Panc1 (cell line): ENCODE measurements around the gene USP3. TPM values are rescaled to one million over a fixed set of nuclear protein-coding genes. Genes with fewer than 3 reads are reported as not detected.
A peak's percentile ranks its signal among the peaks of the same experiment; 100 is the strongest.

Source experiments
- ATAC-seq: fragments of 200-7000 bp; cut with Tn5 transposase; 2 replicates; pipeline ENCODE4 v1.9.1; 2020; ENCODE audit warnings: mild to moderate bottlenecking, moderate library complexity
- BruUV-seq: library from RNA; stranded (reverse); fragments of 400-500 nt; replicated peaks from 2 replicates; lab custom pipeline; 2021; lab: Mats Ljungman, UMichigan
- CTCF ChIA-PET: fragments of 300-600 bp; sonication (Branson Sonifier 250); formaldehyde crosslinking; loops from one replicate; lab custom pipeline; 2022; ENCODE audit warnings: antibody characterized with exemption; lab: Charles Lee
- POLR2A ChIA-PET: fragments of 300-600 bp; sonication (Branson Sonifier 250); formaldehyde crosslinking; loops from one replicate; lab custom pipeline; 2022; ENCODE audit warnings: antibody characterized with exemption; lab: Charles Lee
- DNase-seq: peaks from one replicate; pipeline ENCODE4 v3.0.0-alpha.2; 2010; ENCODE audit warnings: low read depth, low spot score
- H3K27ac ChIP-seq: 2 replicates; pipeline ENCODE4 v1.5.1; 2011; ENCODE audit warnings: mild to moderate bottlenecking, low read length, inconsistent platforms
- H3K27me3 ChIP-seq: fragments of 200-500 bp; sonication (Bioruptor generic); 2 replicates; pipeline ENCODE4 v1.6.0; 2014; ENCODE audit warnings: low read length, inconsistent platforms; ENCODE audit not compliant: control insufficient read depth, insufficient read depth
- H3K36me3 ChIP-seq: fragments of 200-500 bp; sonication (Bioruptor generic); 2 replicates; pipeline ENCODE4 v1.5.1; 2014; ENCODE audit warnings: inconsistent platforms, mild to moderate bottlenecking, low read length, moderate library complexity; ENCODE audit not compliant: control insufficient read depth, insufficient read depth
- H3K4me1 ChIP-seq: 2 replicates; pipeline ENCODE4 v1.5.1; 2011; ENCODE audit warnings: inconsistent platforms, mild to moderate bottlenecking, low read length, moderate library complexity; ENCODE audit not compliant: control insufficient read depth, insufficient read depth
- H3K4me3 ChIP-seq, 2 experiments: 2 replicates each; pipeline ENCODE4 v1.5.1; 2011 to 2012; ENCODE audit warnings: low read depth in 2 of 2, low read length in 2 of 2, mild to moderate bottlenecking in 2 of 2, inconsistent platforms in 1 of 2, moderate library complexity in 1 of 2
- H3K9me3 ChIP-seq: fragments of 200-500 bp; sonication (Bioruptor generic); 2 replicates; pipeline ENCODE4 v1.5.1; 2014; ENCODE audit warnings: low read depth, mild to moderate bottlenecking, inconsistent platforms, low read length, moderate library complexity; ENCODE audit not compliant: control insufficient read depth, insufficient read depth
- POLR2AphosphoS5 ChIP-seq: IDR thresholded peaks from 2 replicates; pipeline ENCODE4 v1.6.1; 2012; ENCODE audit warnings: mild to moderate bottlenecking, low read depth, low read length, moderate library complexity
- SIN3A ChIP-seq: IDR thresholded peaks from 2 replicates; pipeline ENCODE4 v1.6.1; 2012; ENCODE audit warnings: low read depth, mild to moderate bottlenecking, low read length, moderate library complexity, borderline replicate concordance; ENCODE audit not compliant: insufficient read depth
- TCF7L2 ChIP-seq: IDR thresholded peaks from 2 replicates; pipeline ENCODE4 v1.6.1; 2011; ENCODE audit warnings: mild to moderate bottlenecking, low read depth, low read length, inconsistent platforms
- in situ Hi-C: cut with HindIII; loops from 2 replicates; pipeline ENCODE4 v1.10.0; 2016; ENCODE audit warnings: low sequenced_read_pairs, low pct_unique_long_range_greater_than_20kb
- intact Hi-C: fragments of 100-400 bp; cut with micrococcal nuclease; formaldehyde crosslinking; loops from one replicate; pipeline ENCODE4 v1.10.0; 2022; ENCODE audit not compliant: unreplicated experiment
- total RNA-seq: library from RNA; stranded (reverse); gene quantifications from one replicate; pipeline ENCODE4 v1.2.1, GENCODE V29; 2021; ENCODE audit not compliant: unreplicated experiment
- TF ChIP-seq, protein P1 (sequence below), 2 experiments: IDR thresholded peaks; 2 replicates each; pipeline ENCODE4 v1.6.1; 2011 to 2012; ENCODE audit warnings: low read depth in 2 of 2, control low read depth in 1 of 2, low read length in 1 of 2, mild to moderate bottlenecking in 1 of 2, moderate library complexity in 1 of 2; ENCODE audit not compliant: insufficient read depth in 1 of 2
- TF ChIP-seq, protein P2 (sequence below): fragments of 450-650 bp; IDR thresholded peaks from 2 replicates; pipeline ENCODE4 v1.5.1; 2017; ENCODE audit warnings: mild to moderate bottlenecking

The USP3 gene
- total RNA-seq, 1 experiment from 2014 or later = 51.4 TPM

DNA sequence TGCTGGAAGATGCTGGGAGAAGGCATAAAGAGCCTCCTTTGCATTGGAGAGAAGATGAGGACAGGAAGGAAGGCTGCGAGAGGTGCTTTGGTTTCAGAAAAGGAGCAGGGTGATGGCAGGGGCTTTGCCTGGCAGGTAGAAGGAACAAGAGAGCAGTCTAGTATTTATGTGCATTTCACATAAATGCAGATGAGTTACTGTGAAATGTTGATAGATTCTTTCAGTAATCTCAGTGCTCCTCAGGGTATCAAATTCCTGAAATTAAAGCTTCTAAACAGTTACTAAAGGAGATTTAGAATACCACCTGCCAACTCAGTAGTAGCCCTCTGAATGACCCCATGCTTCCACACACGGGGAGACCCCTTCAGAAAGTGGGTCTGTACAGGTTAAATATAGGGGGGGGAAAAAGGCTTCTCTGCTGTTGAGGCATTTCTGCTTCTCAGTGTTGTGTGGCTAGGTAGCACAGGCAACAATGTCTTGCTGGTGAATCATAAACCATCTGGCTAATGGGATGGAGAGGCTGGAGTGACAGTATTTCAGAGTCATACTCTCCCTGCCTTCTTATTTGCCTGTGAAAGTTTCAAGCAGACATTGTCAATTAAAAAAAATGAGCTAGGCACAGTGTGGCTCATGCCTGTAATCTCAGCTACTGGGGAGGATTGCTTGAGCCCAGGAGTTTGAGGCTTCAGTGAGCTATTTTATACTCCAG lies 78.5 kb downstream of the USP3 start:
- 0 out of 2 replicates have a peak, but pooled peaks have one; percentile 48 for ATAC-seq
- BruUV-seq = no TSS peak
- no peak overlapping the region for H3K27ac ChIP-seq
- no peaks in the 10 kb centered on the region for H3K27me3 ChIP-seq
- no peaks in the 10 kb centered on the region; the same call in 1 of the 2 replicates for H3K36me3 ChIP-seq
- in situ Hi-C loops (no loop called here), intact Hi-C loops (no loop called here)
- CTCF ChIA-PET = interaction anchor here (0.6 kb wide), 1 partner anchor 16 kb away, joined by 3 read pairs; no protein-coding TSS in a partner anchor
- H3K4me3 ChIP-seq = no peak overlapping the region
- POLR2A ChIA-PET = no interaction called here
- H3K9me3 ChIP-seq = no peaks in the 10 kb centered on the region
- peaks cover 9% of the 10 kb centered on the region; the same call in 1 of the 2 replicates for H3K4me1 ChIP-seq
- DNase-seq = no peak
- TF ChIP-seq POLR2AphosphoS5 = no peak
- no peak for TF ChIP-seq TCF7L2
- TF ChIP-seq, protein P1, sequence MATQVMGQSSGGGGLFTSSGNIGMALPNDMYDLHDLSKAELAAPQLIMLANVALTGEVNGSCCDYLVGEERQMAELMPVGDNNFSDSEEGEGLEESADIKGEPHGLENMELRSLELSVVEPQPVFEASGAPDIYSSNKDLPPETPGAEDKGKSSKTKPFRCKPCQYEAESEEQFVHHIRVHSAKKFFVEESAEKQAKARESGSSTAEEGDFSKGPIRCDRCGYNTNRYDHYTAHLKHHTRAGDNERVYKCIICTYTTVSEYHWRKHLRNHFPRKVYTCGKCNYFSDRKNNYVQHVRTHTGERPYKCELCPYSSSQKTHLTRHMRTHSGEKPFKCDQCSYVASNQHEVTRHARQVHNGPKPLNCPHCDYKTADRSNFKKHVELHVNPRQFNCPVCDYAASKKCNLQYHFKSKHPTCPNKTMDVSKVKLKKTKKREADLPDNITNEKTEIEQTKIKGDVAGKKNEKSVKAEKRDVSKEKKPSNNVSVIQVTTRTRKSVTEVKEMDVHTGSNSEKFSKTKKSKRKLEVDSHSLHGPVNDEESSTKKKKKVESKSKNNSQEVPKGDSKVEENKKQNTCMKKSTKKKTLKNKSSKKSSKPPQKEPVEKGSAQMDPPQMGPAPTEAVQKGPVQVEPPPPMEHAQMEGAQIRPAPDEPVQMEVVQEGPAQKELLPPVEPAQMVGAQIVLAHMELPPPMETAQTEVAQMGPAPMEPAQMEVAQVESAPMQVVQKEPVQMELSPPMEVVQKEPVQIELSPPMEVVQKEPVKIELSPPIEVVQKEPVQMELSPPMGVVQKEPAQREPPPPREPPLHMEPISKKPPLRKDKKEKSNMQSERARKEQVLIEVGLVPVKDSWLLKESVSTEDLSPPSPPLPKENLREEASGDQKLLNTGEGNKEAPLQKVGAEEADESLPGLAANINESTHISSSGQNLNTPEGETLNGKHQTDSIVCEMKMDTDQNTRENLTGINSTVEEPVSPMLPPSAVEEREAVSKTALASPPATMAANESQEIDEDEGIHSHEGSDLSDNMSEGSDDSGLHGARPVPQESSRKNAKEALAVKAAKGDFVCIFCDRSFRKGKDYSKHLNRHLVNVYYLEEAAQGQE (IDR thresholded peaks at IDR 0.05; ENCODE audit: insufficient read depth in 1 of 2, low read depth in 2 of 2, low read length in 1 of 2) = no peak
- TF ChIP-seq, protein P2, sequence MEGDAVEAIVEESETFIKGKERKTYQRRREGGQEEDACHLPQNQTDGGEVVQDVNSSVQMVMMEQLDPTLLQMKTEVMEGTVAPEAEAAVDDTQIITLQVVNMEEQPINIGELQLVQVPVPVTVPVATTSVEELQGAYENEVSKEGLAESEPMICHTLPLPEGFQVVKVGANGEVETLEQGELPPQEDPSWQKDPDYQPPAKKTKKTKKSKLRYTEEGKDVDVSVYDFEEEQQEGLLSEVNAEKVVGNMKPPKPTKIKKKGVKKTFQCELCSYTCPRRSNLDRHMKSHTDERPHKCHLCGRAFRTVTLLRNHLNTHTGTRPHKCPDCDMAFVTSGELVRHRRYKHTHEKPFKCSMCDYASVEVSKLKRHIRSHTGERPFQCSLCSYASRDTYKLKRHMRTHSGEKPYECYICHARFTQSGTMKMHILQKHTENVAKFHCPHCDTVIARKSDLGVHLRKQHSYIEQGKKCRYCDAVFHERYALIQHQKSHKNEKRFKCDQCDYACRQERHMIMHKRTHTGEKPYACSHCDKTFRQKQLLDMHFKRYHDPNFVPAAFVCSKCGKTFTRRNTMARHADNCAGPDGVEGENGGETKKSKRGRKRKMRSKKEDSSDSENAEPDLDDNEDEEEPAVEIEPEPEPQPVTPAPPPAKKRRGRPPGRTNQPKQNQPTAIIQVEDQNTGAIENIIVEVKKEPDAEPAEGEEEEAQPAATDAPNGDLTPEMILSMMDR = no peak

DNA sequence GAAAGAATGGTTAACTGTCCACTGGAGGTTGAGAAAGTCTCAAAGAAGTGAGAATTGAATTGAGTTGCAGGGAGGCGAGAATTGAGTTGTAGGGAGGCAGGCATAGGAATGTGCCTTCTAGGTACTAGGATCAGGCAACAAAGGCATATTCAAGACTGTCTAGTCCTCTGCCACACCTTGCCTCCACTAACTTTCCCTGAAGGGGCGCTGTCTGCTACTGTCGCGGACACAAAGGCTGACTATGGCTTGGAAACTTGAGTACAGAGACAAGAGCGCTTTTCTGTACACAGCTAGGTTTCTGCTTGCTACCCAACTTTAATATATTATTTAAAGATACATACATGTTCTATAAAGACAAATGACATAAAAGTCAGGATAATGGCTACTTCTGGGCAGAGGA lies 82.4 kb downstream of the USP3 start:
- in situ Hi-C loops = no loop called here
- Histone ChIP-seq H3K36me3 (peaks cover 18% of the 10 kb centered on the region), H3K27me3 (no peaks in the 10 kb centered on the region), H3K4me3 (no peak overlapping the region), H3K9me3 (no peaks in the 10 kb centered on the region), H3K27ac (no peak overlapping the region), H3K4me1 (peaks cover 9% of the 10 kb centered on the region; the same call in 1 of the 2 replicates)
- TF ChIP-seq TCF7L2 (no peak), SIN3A (no peak), POLR2AphosphoS5 (no peak)
- TF ChIP-seq, protein P2 = no peak
- TF ChIP-seq, protein P1 (IDR thresholded peaks at IDR 0.05; ENCODE audit: insufficient read depth in 1 of 2, low read depth in 2 of 2, low read length in 1 of 2) = no peak
- intact Hi-C loops = no loop called here
- no peak for ATAC-seq
- ChIA-PET CTCF (no interaction called here), POLR2A (no interaction called here)
- DNase-seq = no peak
- no TSS peak for BruUV-seq
